ENCODE measurements around the gene TENT5A.
A peak's percentile ranks its signal among the peaks of the same experiment; 100 is the strongest.
"Not testable (repeated sequence)": the region's sequence is repeated elsewhere in the genome, so short reads cannot be mapped to it uniquely, and the experiment has no call there.

TENT5A gene

DNA sequence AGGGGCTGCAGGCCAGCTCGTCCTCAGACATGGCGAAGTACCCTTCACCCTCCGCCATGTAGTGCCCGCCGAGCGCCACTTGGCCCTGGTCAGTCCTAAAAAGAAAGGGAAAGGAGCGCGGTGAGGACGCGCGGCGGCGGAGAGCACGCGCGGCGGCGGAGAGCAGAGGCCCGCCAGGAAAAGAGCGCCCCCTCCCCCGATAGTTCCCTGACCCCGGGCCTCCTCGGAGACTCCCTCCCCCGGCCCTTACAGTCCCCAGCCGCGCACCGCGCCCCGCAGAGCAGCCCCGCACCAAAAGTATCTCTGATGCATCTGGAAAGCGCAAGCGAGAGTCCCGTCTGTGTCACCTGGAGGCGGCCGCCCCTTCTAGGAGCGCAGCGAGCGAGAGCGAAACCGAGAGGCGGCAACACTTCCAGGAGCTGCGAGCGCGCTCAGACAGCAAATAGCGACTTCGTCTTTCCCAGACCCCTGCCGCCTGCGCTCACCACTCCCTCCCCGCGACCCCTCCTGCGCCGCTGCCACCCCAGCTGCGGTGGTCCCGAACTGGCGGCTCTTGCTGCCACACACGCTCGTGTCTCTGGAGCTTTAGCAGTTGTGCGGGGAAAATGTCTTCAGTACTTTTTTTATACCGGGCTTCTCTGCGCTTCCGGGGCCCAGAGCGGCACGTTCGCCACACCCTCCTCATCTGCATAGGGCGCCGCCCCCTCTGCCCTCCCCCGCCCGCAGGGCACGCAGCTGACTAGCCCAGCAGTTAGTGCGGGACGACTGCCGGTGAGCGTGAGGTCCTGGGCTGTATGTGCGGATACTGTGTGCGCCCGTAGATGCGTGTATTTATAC is at the start of gene TENT5A:
TSS of gene TENT5A (minus strand) at position 598 of the 837 bp plus-strand sequence. CDS start at position 58, 540 bp downstream.
- DNase-seq = peak; percentile 65

DNA sequence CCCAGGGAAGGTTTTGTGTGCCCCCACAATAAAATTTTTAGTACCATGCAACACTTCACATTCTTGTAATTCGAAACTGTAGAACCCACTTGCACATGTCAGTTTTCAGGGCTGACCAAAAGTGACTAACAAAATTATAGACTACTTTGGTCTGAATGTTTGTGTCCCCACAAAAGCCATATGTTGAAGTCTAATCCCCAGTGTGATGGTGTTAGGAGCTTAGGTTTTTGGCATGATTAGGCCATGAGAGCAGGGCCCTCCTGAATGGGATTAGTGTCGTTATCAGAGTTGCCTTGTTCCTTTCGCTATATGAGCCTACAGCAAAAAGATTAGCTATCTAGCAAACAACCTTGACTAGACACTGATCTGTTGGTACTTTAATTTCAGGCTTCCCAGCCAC is 49.0 kb upstream of the TENT5A start:
- DNase-seq = no peak

DNA sequence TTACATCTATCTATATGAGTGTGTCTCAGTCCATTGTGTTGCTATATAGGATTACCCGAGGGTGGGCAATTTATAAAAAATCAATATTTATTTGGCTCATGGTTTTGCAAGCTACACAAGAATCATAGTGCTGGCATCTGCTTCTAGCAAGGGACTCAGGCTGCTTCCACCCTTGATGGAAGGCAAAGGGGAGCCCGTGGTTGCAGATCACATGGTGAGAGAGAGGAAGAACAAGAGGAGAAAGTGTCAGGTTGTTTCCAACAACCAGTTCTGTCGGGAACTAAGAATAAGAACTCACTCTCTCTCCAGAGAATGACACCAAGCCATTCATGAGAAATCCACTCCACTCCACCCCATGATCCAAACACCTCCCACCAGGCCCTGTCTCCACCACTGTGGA is 48.2 kb upstream of the TENT5A start:
- DNase-seq = no peak

DNA sequence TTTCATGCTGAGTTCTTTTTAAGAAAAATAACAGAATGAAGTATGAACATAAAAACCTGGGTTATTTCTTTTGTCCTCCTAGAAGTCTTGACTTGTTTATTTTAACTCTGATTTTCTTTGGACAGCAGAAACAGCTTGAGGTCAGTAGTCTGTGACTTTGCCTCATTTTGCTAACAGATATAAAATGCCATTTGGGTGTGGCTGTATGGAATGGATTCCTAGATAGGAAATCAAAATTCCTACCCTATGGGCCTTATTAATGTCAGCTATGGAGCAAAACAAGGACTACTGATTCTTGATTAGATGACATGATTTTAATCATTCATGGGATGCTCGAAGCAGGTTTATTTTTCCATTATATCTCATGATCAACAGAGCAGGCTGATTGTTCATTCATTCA is 46.8 kb upstream of the TENT5A start:
- no peak for DNase-seq

DNA sequence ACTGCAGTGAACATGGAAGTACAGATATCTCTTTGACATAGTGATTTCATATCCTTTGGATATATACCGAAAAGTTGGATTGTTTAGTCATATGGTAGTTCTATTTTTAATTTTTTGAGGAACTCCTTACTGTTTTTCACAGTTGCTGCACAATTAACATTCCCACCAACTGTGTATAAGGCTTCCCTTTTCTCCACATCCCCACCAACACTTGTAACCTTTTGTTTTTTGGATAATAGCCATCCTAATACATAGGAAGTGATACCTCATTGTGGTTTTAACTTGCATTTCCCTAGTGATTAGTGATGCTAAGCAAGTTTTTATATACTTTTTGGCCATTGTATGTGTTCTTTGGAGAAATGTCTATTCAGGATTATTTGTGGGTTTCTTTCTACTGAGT is 45.1 kb upstream of the TENT5A start:
- no peak for DNase-seq

GRCh38 chr6:81795890-81796289 is 43.4 kb upstream of the TENT5A start:
- no peak for DNase-seq

DNA sequence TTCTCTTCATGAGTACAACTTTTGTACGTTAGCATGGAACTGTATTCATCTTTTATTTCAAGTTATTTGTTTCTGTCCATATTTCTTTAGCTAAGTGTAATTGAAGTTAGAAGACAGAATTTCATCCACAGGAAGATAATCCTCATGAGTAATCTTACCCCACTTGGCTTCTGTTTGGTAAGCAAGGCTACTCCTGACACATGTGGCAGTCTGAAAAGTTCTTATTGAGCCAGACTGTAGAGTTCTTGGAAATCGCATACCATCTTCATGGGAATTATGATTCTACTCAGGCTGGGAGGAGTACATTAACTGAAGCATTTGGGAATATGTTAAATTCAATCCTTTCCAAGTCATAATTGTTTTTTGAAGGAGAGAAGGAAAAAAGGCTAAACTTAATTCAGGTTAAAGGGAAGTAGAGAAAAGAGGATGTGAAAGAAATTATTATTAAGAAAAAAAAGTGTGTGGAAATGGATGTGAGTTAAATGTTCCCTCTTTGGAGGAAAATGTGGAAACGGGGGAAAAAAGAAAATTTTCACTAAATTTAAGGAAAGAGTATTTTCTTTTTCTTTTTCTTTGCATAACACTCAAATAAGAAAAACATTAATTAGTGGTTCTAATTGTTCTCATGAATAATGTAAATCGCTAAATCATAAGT is 41.5 kb upstream of the TENT5A start:
- no peak for DNase-seq

- DNase-seq = no peak
Measured at GRCh38 chr6:81792826-81793225, 40.3 kb upstream of the TENT5A start.

GRCh38 chr6:81791756-81792155 is 39.3 kb upstream of the TENT5A start:
- no peak for DNase-seq

GRCh38 chr6:81790034-81790433 is 37.6 kb upstream of the TENT5A start:
- no peak for DNase-seq

GRCh38 chr6:81789291-81789690 is 36.8 kb upstream of the TENT5A start:
- no peak for DNase-seq

- DNase-seq = no peak
Measured at GRCh38 chr6:81788748-81789147, 36.3 kb upstream of the TENT5A start.

DNA sequence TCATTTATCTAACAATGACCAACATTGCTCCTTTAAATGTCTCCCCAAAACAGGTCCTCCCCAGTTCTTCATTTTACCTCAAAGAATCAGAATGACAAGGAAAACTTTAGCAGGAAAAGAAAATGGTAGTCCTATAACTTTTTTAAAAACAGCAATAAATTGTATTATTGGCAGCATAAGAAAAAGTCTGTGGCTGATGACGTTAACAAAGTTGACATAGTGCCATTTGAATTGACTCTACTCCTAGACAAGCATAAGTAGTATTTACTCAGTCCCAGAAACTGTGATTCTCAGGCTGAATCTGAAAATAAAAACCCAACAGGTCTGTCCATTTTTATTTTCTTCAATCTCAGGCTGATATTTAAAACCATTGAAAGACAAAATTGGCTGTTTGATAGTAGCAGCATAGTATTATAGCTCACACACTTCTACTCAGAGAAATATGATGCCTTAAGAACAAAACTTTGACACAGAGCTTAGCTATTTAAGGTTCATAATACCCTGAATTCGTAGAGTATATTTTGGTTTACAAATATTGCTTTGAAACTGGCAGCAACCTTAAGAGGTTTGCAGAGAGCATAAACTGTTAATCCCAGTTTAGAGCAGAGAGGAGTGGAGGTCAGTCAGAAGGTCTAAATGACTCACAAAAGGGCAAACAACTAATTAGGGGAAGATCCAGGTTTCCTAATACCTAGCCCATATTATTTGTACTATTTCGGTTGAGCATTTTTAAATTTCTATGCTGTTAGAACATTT is 35.0 kb upstream of the TENT5A start:
- DNase-seq = no peak

- no peak for DNase-seq
Measured at GRCh38 chr6:81786150-81786549, 33.7 kb upstream of the TENT5A start.

DNA sequence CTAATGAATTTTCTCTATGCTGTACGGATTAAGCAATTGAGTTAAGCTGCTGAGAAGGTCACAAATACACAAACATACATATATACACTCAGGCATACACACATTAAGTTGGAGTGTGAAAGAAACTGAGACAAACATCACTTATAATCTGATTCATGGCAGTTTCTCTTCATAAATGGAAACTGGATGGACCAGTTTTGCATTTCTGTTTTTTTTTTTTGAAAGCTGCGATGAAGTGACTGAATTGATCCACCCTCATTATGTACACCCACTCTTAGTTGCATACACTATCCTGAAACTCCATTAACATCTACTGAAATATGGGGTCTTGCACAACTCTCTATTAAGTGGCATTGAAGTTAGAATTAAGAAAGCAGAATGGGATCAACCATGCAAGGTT is 32.9 kb upstream of the TENT5A start:
- DNase-seq = no peak

DNA sequence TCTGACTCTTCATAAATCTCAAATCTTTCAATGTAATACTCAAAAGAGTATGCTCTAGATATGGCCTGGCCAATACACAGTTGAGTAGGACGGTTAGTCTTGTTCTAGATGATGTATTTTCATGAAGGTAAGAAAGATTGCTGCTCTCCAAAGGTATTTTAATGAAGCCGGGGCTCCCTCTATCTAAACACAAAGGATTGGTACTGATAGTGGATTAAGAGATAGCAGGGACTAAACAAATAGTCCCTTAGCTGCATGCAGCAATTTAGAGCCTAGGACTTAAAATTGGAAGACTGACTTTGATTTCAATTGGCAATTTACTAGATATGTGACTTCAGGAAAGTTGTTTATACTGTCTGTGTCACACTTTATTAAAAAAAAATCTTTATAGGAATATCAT is 31.4 kb upstream of the TENT5A start:
- no peak for DNase-seq

- no peak for DNase-seq
Measured at GRCh38 chr6:81781624-81782023, 29.1 kb upstream of the TENT5A start.

DNA sequence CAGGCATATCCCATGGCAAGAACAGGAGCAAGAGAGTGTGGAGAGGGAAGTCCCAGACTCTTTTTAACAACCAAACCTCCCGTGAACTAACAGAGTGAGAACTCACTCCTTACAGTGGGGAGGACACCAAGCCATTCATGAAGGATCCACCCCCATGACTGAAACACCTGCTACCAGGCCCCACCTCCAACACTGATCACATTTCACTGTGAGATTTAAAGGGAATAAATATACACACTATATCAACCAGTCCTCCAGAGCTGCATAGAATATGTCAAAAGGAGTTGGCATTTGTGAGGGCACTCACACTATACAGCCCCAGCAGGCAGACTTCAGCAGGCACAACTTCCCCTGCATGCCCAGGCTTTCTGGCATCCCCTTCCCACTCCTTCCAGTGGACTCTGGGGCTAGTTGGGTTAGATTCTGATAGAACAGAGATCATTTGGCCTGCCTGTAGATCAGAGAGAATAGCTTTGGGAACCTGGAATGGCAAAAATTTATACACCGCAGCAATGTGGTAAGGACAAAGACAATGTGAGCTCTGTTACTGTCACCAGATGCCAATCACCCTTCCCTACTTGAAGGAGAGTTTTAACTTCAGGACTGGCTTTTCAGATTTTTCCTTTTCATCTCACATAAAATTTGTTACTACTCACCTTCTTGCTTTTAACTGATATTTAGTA is 25.2 kb upstream of the TENT5A start:
- DNase-seq = no peak

GRCh38 chr6:81776219-81776618 is 23.7 kb upstream of the TENT5A start:
- DNase-seq = not testable (repeated sequence)

DNA sequence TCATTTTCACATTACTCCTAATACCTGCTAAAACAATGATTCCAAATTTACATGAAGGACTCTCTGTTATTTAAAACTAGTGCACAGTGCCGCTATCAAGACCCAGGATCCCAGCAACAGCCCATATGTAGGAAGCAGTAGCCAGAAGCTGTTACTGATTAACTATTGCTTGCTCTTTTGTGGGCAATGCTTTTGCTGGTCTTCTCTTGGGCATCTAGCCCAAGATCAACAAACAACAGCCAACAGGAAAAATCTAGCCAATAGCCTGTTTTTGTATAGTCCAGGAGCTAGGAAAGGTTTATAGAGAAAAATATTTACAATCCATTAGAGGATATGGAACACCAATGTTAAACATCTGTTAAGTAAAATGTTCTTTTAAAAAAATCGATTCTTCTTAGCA is 22.1 kb upstream of the TENT5A start:
- DNase-seq = no peak

GRCh38 chr6:81773887-81774286 is 21.4 kb upstream of the TENT5A start:
- no peak for DNase-seq

DNA sequence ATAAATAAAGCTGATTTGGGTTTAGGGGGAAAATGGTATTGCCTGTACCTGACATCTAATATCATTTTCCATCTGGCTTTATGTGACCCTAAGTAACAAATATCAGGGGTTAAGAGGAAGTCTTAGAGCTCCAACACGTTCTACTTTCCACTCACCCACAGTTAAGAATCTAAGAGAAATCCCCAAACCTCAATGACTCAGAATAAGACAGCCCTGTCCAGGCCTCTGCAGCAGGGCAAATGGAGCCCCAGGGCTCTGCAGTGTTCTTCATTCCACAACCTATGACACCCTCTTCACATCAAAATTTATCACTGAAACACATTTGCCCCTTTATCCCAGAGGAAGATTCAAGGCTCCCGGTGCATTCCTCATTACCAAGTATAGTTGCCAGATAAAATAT is 20.3 kb upstream of the TENT5A start:
- no peak for DNase-seq

DNA sequence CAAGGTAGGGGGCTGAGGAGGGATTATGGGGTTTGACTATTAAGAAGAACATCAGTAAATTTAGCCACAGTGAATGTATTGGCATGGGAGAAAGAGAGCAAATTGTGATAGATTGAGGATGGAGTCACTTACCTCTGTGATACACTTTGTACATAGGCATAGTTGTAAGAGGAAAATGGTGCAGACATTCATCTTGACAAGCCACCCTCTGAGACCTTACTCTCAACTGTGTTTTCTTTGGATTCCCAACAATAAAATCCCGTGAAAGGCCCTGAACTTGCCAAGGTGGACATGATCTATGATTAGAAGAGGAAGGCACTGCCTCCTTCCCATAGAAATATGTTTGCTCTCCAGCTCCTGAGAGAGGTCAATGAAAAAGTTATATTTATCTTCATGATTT is 18.6 kb upstream of the TENT5A start:
- DNase-seq = no peak
